ENCODE measurements around the gene VPS51. TPM values are rescaled to one million over a fixed set of nuclear protein-coding genes. Genes with fewer than 3 reads are reported as not detected.

Gene VPS51
- total and polyA plus RNA-seq, 4 donors = 33.2 to 158 (median 83.9) TPM

DNA sequence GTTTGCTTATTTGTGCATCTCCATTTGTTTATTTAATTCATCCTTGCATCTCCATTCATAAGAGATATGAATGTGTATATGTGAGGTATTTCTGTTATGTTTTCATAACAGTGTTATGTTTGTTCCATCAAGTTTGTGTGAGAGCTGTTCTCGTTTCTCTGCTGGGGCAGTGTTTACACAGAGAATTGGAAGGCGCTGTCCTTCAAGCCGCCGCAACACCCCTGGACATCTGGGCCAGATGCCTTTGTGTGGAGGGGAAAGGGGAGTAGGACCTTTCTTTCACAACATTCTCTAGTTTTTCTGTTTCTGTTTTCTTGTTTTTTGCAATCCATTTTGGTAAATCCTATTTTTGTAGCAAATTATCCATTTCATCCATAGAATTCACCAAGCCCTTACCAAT is 8.6 kb downstream of the VPS51 start:
- H3K36me3 ChIP-seq (ENCODE audit: control insufficient read depth in 4 of 4, insufficient read depth in 3 of 4, low read depth in 1 of 4, low read length in 3 of 4) = peaks cover 3 to 13% (median 8%) of the 10 kb centered on the region in 4 donors
- H3K9ac ChIP-seq (ENCODE audit: low read depth in 1 of 2, low read length in 2 of 2) = no peak overlapping the region
- H3K4me3 ChIP-seq (ENCODE audit: low read depth in 1 of 3, low read length in 3 of 3) = no peak overlapping the region
- no peak overlapping the region for H3K27ac ChIP-seq (ENCODE audit: low read depth in 1 of 2, low read length in 2 of 2)
- no peaks in the 10 kb centered on the region for H3K9me3 ChIP-seq (ENCODE audit: control insufficient read depth in 4 of 4, low read length in 3 of 4)
- no peaks in the 10 kb centered on the region for H3K27me3 ChIP-seq (ENCODE audit: control insufficient read depth in 4 of 4, insufficient read depth in 4 of 4, low read length in 3 of 4)
- peaks cover 10 to 39% (median 26%) of the 10 kb centered on the region in 4 donors for H3K4me1 ChIP-seq (ENCODE audit: control insufficient read depth in 4 of 4, insufficient read depth in 4 of 4, low read length in 3 of 4)
- WGBS = 52% methylated on average over 4 of the region's 4 CpGs
- TF ChIP-seq, protein P1, sequence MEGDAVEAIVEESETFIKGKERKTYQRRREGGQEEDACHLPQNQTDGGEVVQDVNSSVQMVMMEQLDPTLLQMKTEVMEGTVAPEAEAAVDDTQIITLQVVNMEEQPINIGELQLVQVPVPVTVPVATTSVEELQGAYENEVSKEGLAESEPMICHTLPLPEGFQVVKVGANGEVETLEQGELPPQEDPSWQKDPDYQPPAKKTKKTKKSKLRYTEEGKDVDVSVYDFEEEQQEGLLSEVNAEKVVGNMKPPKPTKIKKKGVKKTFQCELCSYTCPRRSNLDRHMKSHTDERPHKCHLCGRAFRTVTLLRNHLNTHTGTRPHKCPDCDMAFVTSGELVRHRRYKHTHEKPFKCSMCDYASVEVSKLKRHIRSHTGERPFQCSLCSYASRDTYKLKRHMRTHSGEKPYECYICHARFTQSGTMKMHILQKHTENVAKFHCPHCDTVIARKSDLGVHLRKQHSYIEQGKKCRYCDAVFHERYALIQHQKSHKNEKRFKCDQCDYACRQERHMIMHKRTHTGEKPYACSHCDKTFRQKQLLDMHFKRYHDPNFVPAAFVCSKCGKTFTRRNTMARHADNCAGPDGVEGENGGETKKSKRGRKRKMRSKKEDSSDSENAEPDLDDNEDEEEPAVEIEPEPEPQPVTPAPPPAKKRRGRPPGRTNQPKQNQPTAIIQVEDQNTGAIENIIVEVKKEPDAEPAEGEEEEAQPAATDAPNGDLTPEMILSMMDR (IDR thresholded peaks at IDR 0.05; ENCODE audit: low read depth, low read length, missing input control) = no peak
- TF ChIP-seq TAF1 (conservative IDR thresholded peaks at IDR 0.05) = no peak
- TF ChIP-seq RAD21 (IDR thresholded peaks at IDR 0.05) = no peak
- TF ChIP-seq, protein P2, sequence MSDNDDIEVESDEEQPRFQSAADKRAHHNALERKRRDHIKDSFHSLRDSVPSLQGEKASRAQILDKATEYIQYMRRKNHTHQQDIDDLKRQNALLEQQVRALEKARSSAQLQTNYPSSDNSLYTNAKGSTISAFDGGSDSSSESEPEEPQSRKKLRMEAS (IDR thresholded peaks at IDR 0.05) = no peak
- no peak for TF ChIP-seq GABPA (IDR thresholded peaks at IDR 0.05 in 1 of 2, conservative IDR thresholded peaks at IDR 0.05 in 1 of 2)
- TF ChIP-seq EGR1 (IDR thresholded peaks at IDR 0.05; ENCODE audit: low read depth in 2 of 2) = no peak
- TF ChIP-seq, protein P3, sequence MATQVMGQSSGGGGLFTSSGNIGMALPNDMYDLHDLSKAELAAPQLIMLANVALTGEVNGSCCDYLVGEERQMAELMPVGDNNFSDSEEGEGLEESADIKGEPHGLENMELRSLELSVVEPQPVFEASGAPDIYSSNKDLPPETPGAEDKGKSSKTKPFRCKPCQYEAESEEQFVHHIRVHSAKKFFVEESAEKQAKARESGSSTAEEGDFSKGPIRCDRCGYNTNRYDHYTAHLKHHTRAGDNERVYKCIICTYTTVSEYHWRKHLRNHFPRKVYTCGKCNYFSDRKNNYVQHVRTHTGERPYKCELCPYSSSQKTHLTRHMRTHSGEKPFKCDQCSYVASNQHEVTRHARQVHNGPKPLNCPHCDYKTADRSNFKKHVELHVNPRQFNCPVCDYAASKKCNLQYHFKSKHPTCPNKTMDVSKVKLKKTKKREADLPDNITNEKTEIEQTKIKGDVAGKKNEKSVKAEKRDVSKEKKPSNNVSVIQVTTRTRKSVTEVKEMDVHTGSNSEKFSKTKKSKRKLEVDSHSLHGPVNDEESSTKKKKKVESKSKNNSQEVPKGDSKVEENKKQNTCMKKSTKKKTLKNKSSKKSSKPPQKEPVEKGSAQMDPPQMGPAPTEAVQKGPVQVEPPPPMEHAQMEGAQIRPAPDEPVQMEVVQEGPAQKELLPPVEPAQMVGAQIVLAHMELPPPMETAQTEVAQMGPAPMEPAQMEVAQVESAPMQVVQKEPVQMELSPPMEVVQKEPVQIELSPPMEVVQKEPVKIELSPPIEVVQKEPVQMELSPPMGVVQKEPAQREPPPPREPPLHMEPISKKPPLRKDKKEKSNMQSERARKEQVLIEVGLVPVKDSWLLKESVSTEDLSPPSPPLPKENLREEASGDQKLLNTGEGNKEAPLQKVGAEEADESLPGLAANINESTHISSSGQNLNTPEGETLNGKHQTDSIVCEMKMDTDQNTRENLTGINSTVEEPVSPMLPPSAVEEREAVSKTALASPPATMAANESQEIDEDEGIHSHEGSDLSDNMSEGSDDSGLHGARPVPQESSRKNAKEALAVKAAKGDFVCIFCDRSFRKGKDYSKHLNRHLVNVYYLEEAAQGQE (IDR thresholded peaks at IDR 0.05) = no peak
- no peak for TF ChIP-seq SP1 (IDR thresholded peaks at IDR 0.05)
- TF ChIP-seq, protein P4, sequence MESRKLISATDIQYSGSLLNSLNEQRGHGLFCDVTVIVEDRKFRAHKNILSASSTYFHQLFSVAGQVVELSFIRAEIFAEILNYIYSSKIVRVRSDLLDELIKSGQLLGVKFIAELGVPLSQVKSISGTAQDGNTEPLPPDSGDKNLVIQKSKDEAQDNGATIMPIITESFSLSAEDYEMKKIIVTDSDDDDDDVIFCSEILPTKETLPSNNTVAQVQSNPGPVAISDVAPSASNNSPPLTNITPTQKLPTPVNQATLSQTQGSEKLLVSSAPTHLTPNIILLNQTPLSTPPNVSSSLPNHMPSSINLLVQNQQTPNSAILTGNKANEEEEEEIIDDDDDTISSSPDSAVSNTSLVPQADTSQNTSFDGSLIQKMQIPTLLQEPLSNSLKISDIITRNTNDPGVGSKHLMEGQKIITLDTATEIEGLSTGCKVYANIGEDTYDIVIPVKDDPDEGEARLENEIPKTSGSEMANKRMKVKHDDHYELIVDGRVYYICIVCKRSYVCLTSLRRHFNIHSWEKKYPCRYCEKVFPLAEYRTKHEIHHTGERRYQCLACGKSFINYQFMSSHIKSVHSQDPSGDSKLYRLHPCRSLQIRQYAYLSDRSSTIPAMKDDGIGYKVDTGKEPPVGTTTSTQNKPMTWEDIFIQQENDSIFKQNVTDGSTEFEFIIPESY (IDR thresholded peaks at IDR 0.05) = no peak
- no peak for TF ChIP-seq YY1 (IDR thresholded peaks at IDR 0.05)
- TF ChIP-seq HNF4A (conservative IDR thresholded peaks at IDR 0.05) = no peak
- TF ChIP-seq JUND (IDR thresholded peaks at IDR 0.05) = no peak
- no peak for TF ChIP-seq FOXA2 (IDR thresholded peaks at IDR 0.05)
- TF ChIP-seq NR2F2 (IDR thresholded peaks at IDR 0.05) = no peak
- TF ChIP-seq, protein P5, sequence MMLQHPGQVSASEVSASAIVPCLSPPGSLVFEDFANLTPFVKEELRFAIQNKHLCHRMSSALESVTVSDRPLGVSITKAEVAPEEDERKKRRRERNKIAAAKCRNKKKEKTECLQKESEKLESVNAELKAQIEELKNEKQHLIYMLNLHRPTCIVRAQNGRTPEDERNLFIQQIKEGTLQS (IDR thresholded peaks at IDR 0.05) = no peak
- TF ChIP-seq HNF4G (IDR thresholded peaks at IDR 0.05) = no peak
- no peak for TF ChIP-seq RXRA (IDR thresholded peaks at IDR 0.05)
- no peak for TF ChIP-seq FOXA1 (IDR thresholded peaks at IDR 0.05)
- DNase-seq (ENCODE audit: low spot score) = no peak

Measured in liver (tissue), 9 donors.